GM12878 (cell line): ENCODE measurements around the gene PCSK5. TPM values are rescaled to one million over a fixed set of nuclear protein-coding genes. Genes with fewer than 3 reads are reported as not detected.

Experiments
- ATAC-seq: fragments of 200-7000 bp; cut with Tn5 transposase; 3 replicates; pipeline ENCODE4 v1.9.1; 2020; ENCODE audit warnings: mild to moderate bottlenecking, moderate library complexity
- BruUV-seq: library from RNA; stranded (reverse); fragments of 400-500 nt; replicated peaks from 2 replicates; lab custom pipeline; 2021; lab: Mats Ljungman, UMichigan
- CTCF ChIA-PET: fragments of 300-600 bp; sonication (Branson Sonifier 250); formaldehyde crosslinking; extraction: SDS; loops from one replicate; lab custom pipeline; 2021; ENCODE audit warnings: inconsistent platforms; lab: Yijun Ruan, JAX
- POLR2A ChIA-PET: fragments of 350-600 bp; formaldehyde crosslinking; extraction: SDS; loops from one replicate; lab custom pipeline; 2021; ENCODE audit warnings: inconsistent platforms; lab: Charles Lee
- RAD21 ChIA-PET: fragments of 300-600 bp; sonication (Branson Sonifier 250); formaldehyde crosslinking; loops from one replicate; lab custom pipeline; 2023; ENCODE audit warnings: antibody characterized with exemption; ENCODE audit not compliant: unreplicated experiment; lab: Charles Lee
- SMC1A ChIA-PET: fragments of 300-600 bp; sonication (Branson Sonifier 250); formaldehyde crosslinking; loops from one replicate; lab custom pipeline; 2023; ENCODE audit not compliant: unreplicated experiment, uncharacterized antibody; lab: Charles Lee
- DNase-seq: peaks from one replicate; pipeline ENCODE4 v3.0.0-alpha.2; 2011; ENCODE audit warnings: low read depth, low spot score
- FAIRE-seq: peaks from 3 replicates; lab custom pipeline; 2011; peaks lifted over from hg19 to GRCh38; lab: Jason Lieb, UNC
- H2AFZ ChIP-seq: 2 replicates; pipeline ENCODE4 v1.6.0; 2011; ENCODE audit warnings: low read depth, low read length, control low read depth; ENCODE audit not compliant: control insufficient read depth
- H3K27ac ChIP-seq: 2 replicates; pipeline ENCODE4 v1.5.1; 2011; ENCODE audit warnings: control low read depth; ENCODE audit not compliant: control insufficient read depth, insufficient read depth
- H3K27me3 ChIP-seq, 2 experiments: replicated peaks in 1 of 2; 2 replicates each; pipeline versions ENCODE4 v1.6.0 to v1.6.1; 2011; ENCODE audit warnings: low read length in 1 of 2; ENCODE audit not compliant: control insufficient read depth in 2 of 2, insufficient read depth in 2 of 2
- H3K36me3 ChIP-seq, 2 experiments: 2 replicates each; pipeline ENCODE4 v1.5.1; 2011; ENCODE audit warnings: low read length in 1 of 2; ENCODE audit not compliant: control insufficient read depth in 2 of 2, insufficient read depth in 2 of 2
- H3K4me1 ChIP-seq: 2 replicates; pipeline ENCODE4 v1.6.1; 2011; ENCODE audit warnings: mild to moderate bottlenecking, low read length, moderate library complexity, mixed read lengths; ENCODE audit not compliant: control insufficient read depth, insufficient read depth
- H3K4me2 ChIP-seq: 2 replicates; pipeline ENCODE4 v1.6.0; 2011; ENCODE audit warnings: control low read depth; ENCODE audit not compliant: control insufficient read depth, insufficient read depth
- H3K4me3 ChIP-seq: fragments of 200-600 bp; sonication (generic); 2 replicates; pipeline ENCODE4 v1.5.1; 2016
- H3K79me2 ChIP-seq: 2 replicates; pipeline ENCODE4 v1.6.0; 2011; ENCODE audit warnings: low read length; ENCODE audit not compliant: control insufficient read depth, insufficient read depth
- H3K9ac ChIP-seq: 2 replicates; pipeline ENCODE4 v1.8.0; 2011; ENCODE audit warnings: low read length, control low read depth, mixed read lengths; ENCODE audit not compliant: control insufficient read depth, insufficient read depth
- H3K9me3 ChIP-seq: replicated peaks from 3 replicates; pipeline ENCODE4 v1.5.1; 2011; ENCODE audit warnings: mild to moderate bottlenecking, low read length; ENCODE audit not compliant: control insufficient read depth, insufficient read depth
- H4K20me1 ChIP-seq: 2 replicates; pipeline ENCODE4 v1.6.0; 2011; ENCODE audit not compliant: control insufficient read depth, insufficient read depth
- ATF7 ChIP-seq: fragments of 450-650 bp; IDR thresholded peaks from 2 replicates; pipeline ENCODE4 v1.6.1; 2016; ENCODE audit warnings: low read depth, mild to moderate bottlenecking
- BHLHE40 ChIP-seq, 2 experiments: fragments of 450-650 bp in 1 of 2; IDR thresholded peaks; 2 replicates each; pipeline ENCODE4 v1.6.1; 2011 to 2017; ENCODE audit warnings: low read depth in 2 of 2, borderline replicate concordance in 1 of 2, improper control_type of control experiment in 1 of 2, low read length in 1 of 2, mild to moderate bottlenecking in 1 of 2
- EP300 ChIP-seq, 2 experiments: fragments of 150-350 bp in 1 of 2; IDR thresholded peaks; 2 replicates each; pipeline ENCODE4 v1.6.1; 2011 to 2012; ENCODE audit warnings: low read depth in 2 of 2, low read length in 2 of 2, borderline replicate concordance in 1 of 2, improper control_type of control experiment in 1 of 2, inconsistent platforms in 1 of 2; ENCODE audit not compliant: control insufficient read depth in 1 of 2
- HSF1 ChIP-seq: fragments of 150-350 bp; IDR thresholded peaks from 2 replicates; pipeline ENCODE4 v1.6.1; 2014; ENCODE audit warnings: mild to moderate bottlenecking, low read depth, low read length
- IRF5 ChIP-seq: fragments of 450-650 bp; IDR thresholded peaks from 2 replicates; pipeline ENCODE4 v1.6.1; 2017; ENCODE audit warnings: borderline replicate concordance
- MEF2B ChIP-seq: fragments of 450-650 bp; IDR thresholded peaks from 2 replicates; pipeline ENCODE4 v1.6.1; 2018; ENCODE audit warnings: mild to moderate bottlenecking, moderate library complexity; ENCODE audit not compliant: partially characterized antibody, poor library complexity, severe bottlenecking
- NFYA ChIP-seq: IDR thresholded peaks from 2 replicates; pipeline ENCODE4 v1.6.1; 2011; ENCODE audit warnings: low read depth, mild to moderate bottlenecking, low read length, improper control_type of control experiment, borderline replicate concordance
- NR2C1 ChIP-seq: fragments of 450-650 bp; IDR thresholded peaks from 2 replicates; pipeline ENCODE4 v1.6.1; 2017; ENCODE audit warnings: antibody characterized with exemption, mild to moderate bottlenecking, moderate library complexity
- PRDM15 ChIP-seq: fragments of 450-650 bp; formaldehyde crosslinking; IDR thresholded peaks from 2 replicates; pipeline ENCODE4 v1.4.0; 2020; ENCODE audit warnings: mild to moderate bottlenecking, moderate library complexity
- RAD51 ChIP-seq: fragments of 450-650 bp; IDR thresholded peaks from 2 replicates; pipeline ENCODE4 v1.6.1; 2016; ENCODE audit warnings: moderate library complexity, mild to moderate bottlenecking, inconsistent platforms
- RCOR1 ChIP-seq: conservative IDR thresholded peaks from 2 replicates; pipeline ENCODE4 v1.6.1; 2012; ENCODE audit warnings: low read depth, low read length, improper control_type of control experiment
- SIN3A ChIP-seq: IDR thresholded peaks from 2 replicates; pipeline ENCODE4 v1.6.1; 2012; ENCODE audit warnings: low read depth, low read length, improper control_type of control experiment
- SMC3 ChIP-seq: IDR thresholded peaks from 2 replicates; pipeline ENCODE4 v1.6.1; 2011; ENCODE audit warnings: low read length, improper control_type of control experiment, borderline replicate concordance
- STAT3 ChIP-seq: IDR thresholded peaks from 2 replicates; pipeline ENCODE4 v1.6.1; 2011; ENCODE audit warnings: low read depth, low read length, improper control_type of control experiment
- YBX1 ChIP-seq: fragments of 450-650 bp; IDR thresholded peaks from 2 replicates; pipeline ENCODE4 v1.6.1; 2016; ENCODE audit warnings: antibody characterized with exemption
- WGBS: methylation state at CpG from one replicate; pipeline ENCODE4 v1.1.6; 2016; ENCODE audit warnings: low lambda C conversion rate; ENCODE audit not compliant: insufficient replicate concordance, insufficient coverage; ENCODE audit errors: missing lambda C conversion rate; 5-methylcytosine and 5-hydroxymethylcytosine counted together
- in situ Hi-C: fragments of 300-500 bp; cut with MboI; formaldehyde crosslinking; loops from 9 replicates; pipeline ENCODE4 v1.14.3; 2018; ENCODE audit warnings: mixed read lengths
- intact Hi-C: fragments of 100-400 bp; cut with micrococcal nuclease; formaldehyde crosslinking; loops from one replicate; pipeline ENCODE4 v1.14.2; 2022; ENCODE audit not compliant: unreplicated experiment
- polyA plus RNA-seq, 11 experiments: library from polyadenylated mRNA; depleted of rRNA in 4 of 11; unstranded in 6 of 11; stranded (reverse) in 5 of 11; fragments of >200 nt; fragmentation: Nextera tagmentation in 4 of 11; fragmentation: Illumina TruSeq in 1 of 11; extraction: Ambion mirVana in 4 of 11; extraction: Trizol in 1 of 11; gene quantifications; 1 replicate in 1 of 11; 2 replicates in 10 of 11; pipeline versions ENCODE4 v1.2.1 to v1.2.3, GENCODE V29; 2011 to 2016; ENCODE audit warnings: inconsistent platforms in 2 of 11, missing spikeins in 2 of 11, low read depth in 1 of 11
- total RNA-seq, 4 experiments: library from RNA; depleted of rRNA in 3 of 4; stranded (reverse); fragments of >200 nt in 3 of 4; fragmentation: Illumina TruSeq in 1 of 4; extraction: Trizol in 1 of 4; gene quantifications; 2 replicates each; pipeline versions ENCODE4 v1.2.1 to v1.2.3, GENCODE V29; 2013 to 2021

The PCSK5 gene
- total and polyA plus RNA-seq, 10 of the 15 experiments (the other 5 are each of a cell fraction or from before 2014, with no cell fraction given): 0.01 to 0.13 (median 0.04) TPM; not detected in 3

GRCh38 chr9:75921391-75922127 is 31.1 kb downstream of the PCSK5 start:
- ATAC-seq (no peak), FAIRE-seq (no peak), DNase-seq (no peak)
- Histone ChIP-seq H3K27ac (no peak overlapping the region), H3K9ac (no peak overlapping the region), H3K27me3 (no peaks in the 10 kb centered on the region), H3K4me2 (no peak overlapping the region), H2AFZ (no peak overlapping the region), H4K20me1 (no peaks in the 10 kb centered on the region), H3K79me2 (no peaks in the 10 kb centered on the region), H3K4me3 (no peak overlapping the region), H3K4me1 (no peaks in the 10 kb centered on the region), H3K36me3 (no peaks in the 10 kb centered on the region), H3K9me3 (no peaks in the 10 kb centered on the region)
- ChIA-PET POLR2A (no interaction called here), CTCF (no interaction called here), SMC1A (no interaction called here), RAD21 (no interaction called here)
- 29% methylated on average over 5 of the region's 5 CpGs for WGBS
- in situ Hi-C loops: no loop called here
- BruUV-seq: no TSS peak
- intact Hi-C loops: no loop called here
- TF ChIP-seq IRF5: no peak
- TF ChIP-seq EP300 (IDR thresholded peaks at IDR 0.05; ENCODE audit: borderline replicate concordance in 1 of 2, control insufficient read depth in 1 of 2, low read depth in 2 of 2, low read length in 2 of 2): no peak
- no peak for TF ChIP-seq BHLHE40 (IDR thresholded peaks at IDR 0.05; ENCODE audit: borderline replicate concordance in 1 of 2, low read depth in 2 of 2, low read length in 1 of 2)
- no peak for TF ChIP-seq HSF1
- no peak for TF ChIP-seq YBX1
- TF ChIP-seq RAD51: no peak
- TF ChIP-seq ATF7: no peak
- TF ChIP-seq MEF2B: no peak
- no peak for TF ChIP-seq RCOR1
- no peak for TF ChIP-seq SIN3A
- TF ChIP-seq NR2C1: no peak
- no peak for TF ChIP-seq STAT3
- no peak for TF ChIP-seq SMC3
- TF ChIP-seq NFYA: no peak
- TF ChIP-seq PRDM15 (CRISPR knock-in tag): no peak
